OCI-LY3 (cell line): Measurements from ENCODE around the gene SCNM1.

ENCODE experiments used
- H2AFZ ChIP-seq: fragments of 200-600, 300-600 bp; shearing (Covaris generic); 2 replicates; pipeline ENCODE4 v1.6.0; 2014; ENCODE audit warnings: antibody characterized with exemption, low read depth, low read length
- H3K27ac ChIP-seq: fragments of 200-600, 300-600 bp; sonication (generic); 2 replicates; pipeline ENCODE4 v1.5.1; 2014; ENCODE audit warnings: mild to moderate bottlenecking, low read length, moderate library complexity, mixed read lengths
- H3K27me3 ChIP-seq: fragments of 200-600, 300-600 bp; sonication (generic); 2 replicates; pipeline ENCODE4 v1.6.1; 2014; ENCODE audit warnings: low read depth, low read length, mixed read lengths
- H3K36me3 ChIP-seq: fragments of 200-600, 300-600 bp; sonication (generic); replicated peaks from 2 replicates; pipeline ENCODE3; 2014; ENCODE audit warnings: low read depth, low read length, mixed read lengths
- H3K4me1 ChIP-seq: fragments of 300-600, 200-600 bp; sonication (generic); 2 replicates; pipeline ENCODE4 v1.6.1; 2014; ENCODE audit warnings: low read length, mixed read lengths
- H3K4me2 ChIP-seq: fragments of 200-600, 300-600 bp; sonication (generic); 2 replicates; pipeline ENCODE4 v1.6.1; 2014; ENCODE audit warnings: low read length, mixed read lengths
- H3K4me3 ChIP-seq: fragments of 300-600, 200-600 bp; sonication (generic); 2 replicates; pipeline ENCODE4 v1.5.1; 2014; ENCODE audit warnings: antibody characterized with exemption, mild to moderate bottlenecking, low read length, moderate library complexity
- H3K79me2 ChIP-seq: fragments of 300-600, 200-600 bp; shearing (Covaris generic); 2 replicates; pipeline ENCODE4 v1.6.1; 2014; ENCODE audit warnings: mild to moderate bottlenecking, low read length, mixed read lengths
- H3K9ac ChIP-seq: fragments of 300-600, 200-600 bp; shearing (Covaris generic); 2 replicates; pipeline ENCODE4 v1.6.0; 2014; ENCODE audit warnings: mild to moderate bottlenecking, low read length, moderate library complexity
- H3K9me3 ChIP-seq: fragments of 200-600, 300-600 bp; shearing (Covaris generic); 2 replicates; pipeline ENCODE4 v1.6.1; 2014; ENCODE audit warnings: low read length, mixed read lengths; ENCODE audit not compliant: insufficient read depth
- H4K20me1 ChIP-seq: fragments of 200-600, 300-600 bp; sonication (generic); 2 replicates; pipeline ENCODE4 v1.6.1; 2016; ENCODE audit warnings: low read length, mixed read lengths; ENCODE audit not compliant: insufficient read depth
- EZH2phosphoT487 ChIP-seq: fragments of 200-600 bp; shearing (Covaris generic); IDR thresholded peaks from 2 replicates; pipeline ENCODE4 v1.6.1; 2018; ENCODE audit warnings: antibody characterized with exemption, mixed run types, low read depth
- TF ChIP-seq, protein P1 (sequence below): fragments of 200-600, 300-600 bp; sonication (generic); IDR thresholded peaks from 2 replicates; pipeline ENCODE4 v1.5.1; 2014; ENCODE audit warnings: antibody characterized with exemption, low read length, low read depth

Gene SCNM1

DNA sequence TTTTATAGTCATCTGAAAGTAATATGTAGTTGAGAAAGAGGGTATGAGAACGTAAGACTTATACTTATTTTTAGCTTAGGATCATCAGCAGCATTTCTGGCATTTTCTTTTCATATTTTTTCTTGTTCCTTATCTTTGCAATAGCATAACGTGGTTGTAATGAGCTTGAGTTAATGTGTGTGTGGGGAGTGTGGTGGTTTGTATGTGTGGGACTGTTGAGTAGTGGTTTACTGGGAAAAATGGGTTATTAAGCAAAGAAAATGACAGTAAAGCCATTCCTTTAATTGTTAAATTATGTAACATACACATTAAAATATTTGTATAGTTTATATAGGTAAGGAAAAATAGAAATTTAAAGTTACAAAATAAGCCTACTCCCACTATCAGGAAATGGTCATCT lies 47.6 kb downstream of the SCNM1 start:
- Histone ChIP-seq H2AFZ (no peak overlapping the region), H3K27me3 (no peaks in the 10 kb centered on the region), H3K4me2 (no peak overlapping the region), H3K36me3 (peaks cover 30% of the 10 kb centered on the region), H3K4me1 (peaks cover 16% of the 10 kb centered on the region), H3K9ac (no peak overlapping the region), H3K79me2 (peaks cover 100% of the 10 kb centered on the region), H3K4me3 (no peak overlapping the region), H3K9me3 (no peaks in the 10 kb centered on the region), H4K20me1 (peaks cover 54% of the 10 kb centered on the region), H3K27ac (no peak overlapping the region)
- no peak for TF ChIP-seq EZH2phosphoT487
- TF ChIP-seq, protein P1, sequence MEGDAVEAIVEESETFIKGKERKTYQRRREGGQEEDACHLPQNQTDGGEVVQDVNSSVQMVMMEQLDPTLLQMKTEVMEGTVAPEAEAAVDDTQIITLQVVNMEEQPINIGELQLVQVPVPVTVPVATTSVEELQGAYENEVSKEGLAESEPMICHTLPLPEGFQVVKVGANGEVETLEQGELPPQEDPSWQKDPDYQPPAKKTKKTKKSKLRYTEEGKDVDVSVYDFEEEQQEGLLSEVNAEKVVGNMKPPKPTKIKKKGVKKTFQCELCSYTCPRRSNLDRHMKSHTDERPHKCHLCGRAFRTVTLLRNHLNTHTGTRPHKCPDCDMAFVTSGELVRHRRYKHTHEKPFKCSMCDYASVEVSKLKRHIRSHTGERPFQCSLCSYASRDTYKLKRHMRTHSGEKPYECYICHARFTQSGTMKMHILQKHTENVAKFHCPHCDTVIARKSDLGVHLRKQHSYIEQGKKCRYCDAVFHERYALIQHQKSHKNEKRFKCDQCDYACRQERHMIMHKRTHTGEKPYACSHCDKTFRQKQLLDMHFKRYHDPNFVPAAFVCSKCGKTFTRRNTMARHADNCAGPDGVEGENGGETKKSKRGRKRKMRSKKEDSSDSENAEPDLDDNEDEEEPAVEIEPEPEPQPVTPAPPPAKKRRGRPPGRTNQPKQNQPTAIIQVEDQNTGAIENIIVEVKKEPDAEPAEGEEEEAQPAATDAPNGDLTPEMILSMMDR: no peak
